Mucosa of descending colon (tissue), 3 donors: ENCODE data around the gene NAGA. TPM values are rescaled to one million over a fixed set of nuclear protein-coding genes. Genes with fewer than 3 reads are reported as not detected.
"Not testable (repeated sequence)": the region's sequence is repeated elsewhere in the genome, so short reads cannot be mapped to it uniquely, and the experiment has no call there.

Experiments used
- ATAC-seq: fragments of 200-7000 bp; cut with Tn5 transposase; one replicate; pipeline ENCODE4 v1.9.1; 2020; ENCODE audit warnings: mild to moderate bottlenecking, moderate library complexity
- DNase-seq, 3 donors: peaks; one replicate each; pipeline ENCODE4 v3.0.0-alpha.2; 2020
- H3K36me3 ChIP-seq: fragments of 200-600 bp; one replicate; pipeline ENCODE4 v1.8.0; 2021; ENCODE audit warnings: low read depth, mild to moderate bottlenecking
- H3K4me1 ChIP-seq: fragments of 200-600 bp; one replicate; pipeline ENCODE4 v1.8.0; 2021; ENCODE audit warnings: low read depth, mild to moderate bottlenecking
- H3K4me3 ChIP-seq: fragments of 200-600 bp; one replicate; pipeline ENCODE4 v1.8.0; 2021; ENCODE audit warnings: mild to moderate bottlenecking
- H3K9me3 ChIP-seq: fragments of 200-600 bp; one replicate; pipeline ENCODE4 v1.8.0; 2021; ENCODE audit warnings: mild to moderate bottlenecking
- intact Hi-C, 2 donors: fragments of 100-400 bp; cut with DNase I in 1 of 2; cut with micrococcal nuclease in 1 of 2; formaldehyde crosslinking; loops; one replicate each; pipeline versions ENCODE4 v1.11.0 to v1.11.1; 2022; cut with DNase I, micrococcal nuclease
- long read RNA-seq, 2 donors: library from polyadenylated mRNA; unstranded; transcript quantifications; one replicate each; pipeline ENCODE4 v2.0.0, GENCODE V29; 2019 to 2021
- total RNA-seq, 3 donors: library from RNA; stranded (reverse); fragmentation: NEBNext Ultra II Directional in 2 of 3; extraction: Animal tissue kit (Norgen Biotek cat#: 25700) in 2 of 3; gene quantifications; one replicate each; pipeline versions ENCODE4 v1.2.1 to v1.2.4, GENCODE V29; 2021 to 2023
- TF ChIP-seq, protein P1 (sequence below): fragments of 200-600 bp; IDR thresholded peaks from one replicate; pipeline ENCODE4 v1.8.0; 2022; ENCODE audit warnings: antibody characterized with exemption, mild to moderate bottlenecking
- donor health status: DM: no; HTN: no; CAD: no; lungs with moderate emphysema.
- donor health status: DM: no; HTN: no; CAD: no.
- donor health status: DM: no; HTN: yes; CAD: no.

NAGA gene
- total RNA-seq, result 10 to 100 TPM; 24.3 to 35.8 (median 35.4) TPM
- long read RNA-seq, donor 1, transcript NAGA-203 (10 exons, 1,856 nt), result minor isoform, 7 of 68 reads
- long read RNA-seq, donor 1, transcript NAGA-202 (10 exons, 1,869 nt), result minor isoform, 8 of 68 reads
- long read RNA-seq, donor 1, transcript NAGA-201 (9 exons, 3,694 nt), result major isoform, 33 of 68 reads
- long read RNA-seq, donor 1, partial matches to known transcripts, result 13 of 68 reads
- long read RNA-seq, donor 1, other reads (novel, unspliced or antisense), result 7 of 68 reads
- long read RNA-seq, donor 2, transcript NAGA-201 (9 exons, 3,694 nt), result minor isoform, 7 of 26 reads
- long read RNA-seq, donor 2, transcript NAGA-202 (10 exons, 1,869 nt), result major isoform, 11 of 26 reads
- long read RNA-seq, donor 2, partial matches to known transcripts, result 1 of 26 reads
- long read RNA-seq, donor 2, other reads (novel, unspliced or antisense), result 3 of 26 reads

DNA sequence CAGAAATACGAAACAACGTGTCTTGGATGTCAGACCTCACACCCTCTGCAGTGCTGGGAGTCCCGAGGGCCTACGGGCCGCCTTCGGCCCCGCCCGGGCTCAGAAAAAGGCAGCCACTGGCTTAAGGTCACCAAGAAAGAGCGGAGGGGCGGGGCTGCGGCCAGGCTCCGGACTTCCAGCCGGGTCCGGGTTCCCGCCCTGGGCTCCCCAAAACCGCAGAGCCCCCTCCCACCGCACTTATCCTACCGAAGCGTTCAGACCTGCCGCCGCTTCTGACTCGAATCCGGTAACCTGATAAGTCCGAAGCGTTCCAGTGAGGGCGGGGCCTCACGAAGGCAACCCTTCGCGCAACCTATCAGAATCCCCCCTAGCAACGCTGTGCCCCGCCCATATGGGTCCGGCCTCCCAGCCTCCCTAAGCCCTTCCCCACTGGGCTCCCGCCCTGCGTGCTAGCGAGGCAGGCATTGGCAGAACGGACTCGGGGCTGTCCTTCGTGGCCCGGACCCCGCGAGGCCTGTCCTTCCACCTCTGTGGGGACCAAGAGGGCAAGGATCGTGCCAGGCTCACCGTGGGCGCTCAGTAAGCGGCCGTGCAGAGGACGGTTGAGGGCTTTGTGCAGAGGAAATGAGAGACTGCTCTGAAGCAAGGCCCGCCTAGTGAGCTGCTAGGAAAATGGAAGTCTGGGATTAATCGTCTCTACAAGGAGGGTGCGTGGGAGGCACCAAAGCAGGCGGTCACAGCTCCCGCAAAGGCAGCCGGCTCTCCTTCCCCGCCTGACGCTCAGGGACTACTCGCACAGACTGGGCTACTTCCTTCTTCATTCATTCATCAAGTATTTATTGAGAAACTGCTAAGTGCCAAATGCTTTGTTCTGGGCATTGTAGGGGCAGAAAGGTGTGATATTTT lies at the start of gene NAGA:
TSS of gene NAGA (minus strand) at position 296 of the 906 bp plus-strand sequence. CDS start 515 bp downstream, outside the sequence.
- intact Hi-C loops, result no loop called here
- ATAC-seq, result peak; percentile 96
- peaks cover 23% of the 10 kb centered on the region for H3K4me1 ChIP-seq

DNA sequence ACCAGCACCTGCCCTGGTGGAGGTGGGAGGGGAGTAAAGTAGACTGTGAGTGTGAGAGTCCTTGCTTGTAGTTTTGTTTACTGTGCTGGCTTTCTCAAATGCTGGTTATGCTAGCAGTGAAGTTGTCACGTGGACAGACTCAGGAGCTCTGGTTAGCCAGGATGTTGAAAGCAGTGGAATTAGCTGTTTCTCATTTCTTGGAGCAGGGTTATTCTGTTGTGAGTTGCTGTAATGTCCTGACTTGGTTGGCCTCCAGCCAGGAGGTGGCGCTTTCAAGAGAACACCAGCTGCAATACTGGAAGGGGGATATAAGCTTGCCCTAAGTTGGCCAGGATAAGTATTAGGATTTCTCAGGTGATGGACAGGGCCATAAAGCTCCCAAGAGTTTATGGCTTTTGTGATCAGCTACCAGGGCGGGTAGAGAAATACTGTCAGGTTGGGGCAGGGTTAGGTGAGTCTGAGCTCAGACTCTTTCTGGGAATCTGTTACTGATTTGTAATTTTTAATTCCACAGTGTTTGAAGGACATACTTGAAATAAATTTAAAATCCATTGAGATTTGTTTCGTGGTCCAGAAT lies 46.3 kb upstream of the NAGA start:
- H3K9me3 ChIP-seq, result peaks cover 14% of the 10 kb centered on the region
- H3K36me3 ChIP-seq, result no peaks in the 10 kb centered on the region
- H3K4me1 ChIP-seq, result no peaks in the 10 kb centered on the region
- no peak overlapping the region for H3K4me3 ChIP-seq
- TF ChIP-seq, protein P1, sequence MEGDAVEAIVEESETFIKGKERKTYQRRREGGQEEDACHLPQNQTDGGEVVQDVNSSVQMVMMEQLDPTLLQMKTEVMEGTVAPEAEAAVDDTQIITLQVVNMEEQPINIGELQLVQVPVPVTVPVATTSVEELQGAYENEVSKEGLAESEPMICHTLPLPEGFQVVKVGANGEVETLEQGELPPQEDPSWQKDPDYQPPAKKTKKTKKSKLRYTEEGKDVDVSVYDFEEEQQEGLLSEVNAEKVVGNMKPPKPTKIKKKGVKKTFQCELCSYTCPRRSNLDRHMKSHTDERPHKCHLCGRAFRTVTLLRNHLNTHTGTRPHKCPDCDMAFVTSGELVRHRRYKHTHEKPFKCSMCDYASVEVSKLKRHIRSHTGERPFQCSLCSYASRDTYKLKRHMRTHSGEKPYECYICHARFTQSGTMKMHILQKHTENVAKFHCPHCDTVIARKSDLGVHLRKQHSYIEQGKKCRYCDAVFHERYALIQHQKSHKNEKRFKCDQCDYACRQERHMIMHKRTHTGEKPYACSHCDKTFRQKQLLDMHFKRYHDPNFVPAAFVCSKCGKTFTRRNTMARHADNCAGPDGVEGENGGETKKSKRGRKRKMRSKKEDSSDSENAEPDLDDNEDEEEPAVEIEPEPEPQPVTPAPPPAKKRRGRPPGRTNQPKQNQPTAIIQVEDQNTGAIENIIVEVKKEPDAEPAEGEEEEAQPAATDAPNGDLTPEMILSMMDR, result no peak
- ATAC-seq (peak; percentile 61), DNase-seq (peak in 2 of 3 donors; percentile 63 to 74)
- intact Hi-C loops, result no loop called here

More for the DNA sequence above, at the start of gene NAGA:
- H3K9me3 ChIP-seq, result no peaks in the 10 kb centered on the region
- DNase-seq, result peak; percentile 98
- peaks cover 3% of the 10 kb centered on the region for H3K36me3 ChIP-seq
- TF ChIP-seq, protein P1, result no peak
- H3K4me3 ChIP-seq, result peak within 1 kb of the TSS; percentile 17

DNA sequence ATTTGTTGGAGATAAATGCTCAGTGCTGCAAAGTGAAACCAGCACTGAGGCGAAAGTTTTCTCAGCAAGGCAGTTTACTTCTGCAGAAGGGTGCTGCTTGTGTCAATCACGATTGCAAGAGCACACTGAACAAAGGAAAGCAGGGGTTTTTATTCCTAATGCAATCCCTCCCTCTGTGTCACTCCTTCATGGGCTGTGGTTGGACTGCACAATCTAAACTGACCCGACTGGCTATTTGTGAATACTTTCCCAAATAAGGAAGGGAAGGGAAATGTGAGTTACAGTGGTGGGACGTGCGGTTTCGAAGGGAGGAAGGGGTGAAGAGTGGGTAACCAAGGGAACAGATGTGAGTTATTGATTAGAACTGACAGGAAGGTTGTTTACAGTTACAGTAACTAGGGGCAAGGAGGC lies 44.8 kb upstream of the NAGA start:
- DNase-seq, intact Hi-C loops, H3K36me3 ChIP-seq, H3K4me3 ChIP-seq, H3K4me1 ChIP-seq, ATAC-seq: not testable (repeated sequence)
- peaks cover 14% of the 10 kb centered on the region for H3K9me3 ChIP-seq

DNA sequence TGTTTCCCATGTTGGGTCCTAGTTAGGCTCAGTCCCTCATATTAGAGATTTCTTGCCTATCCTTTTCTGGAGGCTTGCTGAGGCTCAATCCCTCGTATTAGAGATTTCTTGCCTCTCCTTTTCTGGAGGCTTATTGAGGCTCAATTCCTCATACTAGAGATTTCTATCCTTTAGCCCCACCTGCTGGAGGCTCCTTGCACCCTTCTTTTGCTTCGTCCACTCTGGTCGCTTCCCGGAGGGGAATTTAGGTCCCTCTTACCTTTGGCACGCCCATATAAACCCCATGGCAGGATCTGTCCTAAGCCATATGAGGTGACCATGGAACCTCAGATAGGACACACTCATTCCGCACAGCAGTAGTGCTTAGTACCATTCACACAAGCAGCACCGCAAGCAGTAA lies 44.1 kb upstream of the NAGA start:
- Histone ChIP-seq H3K36me3 (no peaks in the 10 kb centered on the region), H3K9me3 (peaks cover 14% of the 10 kb centered on the region), H3K4me1 (no peaks in the 10 kb centered on the region), H3K4me3 (no peak overlapping the region)
- DNase-seq (no peak), ATAC-seq (no peak)
- intact Hi-C loops, result no loop called here
- TF ChIP-seq, protein P1, result no peak

DNA sequence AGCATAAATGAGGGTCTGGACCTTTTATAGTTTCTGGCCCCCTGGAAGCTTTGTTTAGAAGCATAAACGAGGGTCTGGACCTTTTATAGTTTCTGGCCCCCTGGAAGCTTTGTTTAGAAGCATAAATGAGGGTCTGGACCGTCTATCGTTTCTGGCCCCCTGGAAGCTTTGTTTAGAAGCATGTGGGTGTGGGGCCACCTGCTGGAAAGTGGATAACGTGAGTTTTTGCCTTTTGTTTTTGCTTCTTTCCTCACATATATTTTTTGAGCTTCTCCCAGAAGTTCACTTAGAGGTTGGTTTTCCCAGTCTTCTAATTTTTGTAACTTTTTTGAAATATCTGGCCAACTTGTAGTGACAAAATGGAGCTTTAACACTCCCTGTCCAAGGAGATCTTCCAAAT lies 42.2 kb upstream of the NAGA start:
- intact Hi-C loops, result not testable (repeated sequence)

DNA sequence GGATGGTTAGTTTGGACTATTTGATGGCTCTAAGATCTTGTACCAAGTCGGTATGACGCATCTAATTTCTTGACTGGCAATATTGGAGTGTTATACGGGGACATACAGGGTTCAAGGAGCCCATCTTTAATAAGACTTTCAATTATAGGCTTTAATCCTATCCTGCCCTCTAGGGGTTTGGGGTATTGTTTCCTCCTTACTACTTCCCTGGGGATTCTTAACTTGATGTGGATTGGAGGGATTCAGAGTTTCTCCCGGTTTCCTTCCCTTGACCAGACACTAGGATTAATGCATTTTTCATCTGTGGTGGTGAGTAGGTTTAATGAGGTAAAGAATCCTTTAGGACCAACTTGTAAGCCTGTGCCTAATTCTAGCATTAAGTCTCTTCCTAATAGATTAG lies 41.2 kb upstream of the NAGA start:
- intact Hi-C loops, result no loop called here
- H3K36me3 ChIP-seq, result no peaks in the 10 kb centered on the region
- ATAC-seq, result no peak
- H3K4me3 ChIP-seq, result no peak overlapping the region
- TF ChIP-seq, protein P1, result no peak
- no peak for DNase-seq
- no peaks in the 10 kb centered on the region for H3K4me1 ChIP-seq
- H3K9me3 ChIP-seq, result peaks cover 14% of the 10 kb centered on the region

More for the DNA sequence above, 42.2 kb upstream of the NAGA start:
- ATAC-seq, H3K36me3 ChIP-seq, H3K4me1 ChIP-seq, DNase-seq, H3K4me3 ChIP-seq: not testable (repeated sequence)
- H3K9me3 ChIP-seq, result peaks cover 14% of the 10 kb centered on the region
